HCT116 (cell line): ENCODE measurements around the gene BAZ1B. TPM values are rescaled to one million over a fixed set of nuclear protein-coding genes. Genes with fewer than 3 reads are reported as not detected.

Source experiments
- ATAC-seq: fragments of 200-7000 bp; cut with Tn5 transposase; 2 replicates; pipeline ENCODE4 v1.9.1; 2020; ENCODE audit warnings: mild to moderate bottlenecking, moderate library complexity
- BruUV-seq: library from RNA; stranded (reverse); fragments of 400-500 nt; replicated peaks from 2 replicates; lab custom pipeline; 2021; lab: Mats Ljungman, UMichigan
- CTCF ChIA-PET: fragments of 300-600 bp; sonication (Branson Sonifier 250); formaldehyde crosslinking; loops from one replicate; lab custom pipeline; 2021; ENCODE audit warnings: antibody characterized with exemption; lab: Charles Lee
- POLR2A ChIA-PET: fragments of 300-600, 350-600 bp; sonication (Branson Sonifier 250); formaldehyde crosslinking; loops from one replicate; lab custom pipeline; 2021; ENCODE audit warnings: antibody characterized with exemption; lab: Charles Lee
- RAD21 ChIA-PET, 2 experiments: fragments of 300-600 bp; sonication (Branson Sonifier 250); formaldehyde crosslinking; loops; one replicate each; lab custom pipeline; 2023; ENCODE audit warnings: low total read pairs in 2 of 2; ENCODE audit not compliant: uncharacterized antibody in 2 of 2, unreplicated experiment in 2 of 2, low non-redundant PET in 1 of 2; lab: Charles Lee
- DNase-seq: peaks from one replicate; pipeline ENCODE4 v3.0.0-alpha.2; 2010; ENCODE audit warnings: low read depth, low spot score
- H2AFZ ChIP-seq: fragments of 200-600 bp; shearing (Covaris generic), sonication (generic); 2 replicates; pipeline ENCODE4 v1.6.1; 2017; ENCODE audit warnings: low read depth, mixed run types, mixed read lengths, antibody characterized with exemption, low read length; ENCODE audit not compliant: poor library complexity, severe bottlenecking
- H3K27ac ChIP-seq: 2 replicates; pipeline ENCODE4 v1.5.1; 2012; ENCODE audit warnings: low read depth, low read length
- H3K27me3 ChIP-seq: fragments of 200-600 bp; sonication (generic); 2 replicates; pipeline ENCODE4 v1.6.1; 2016; ENCODE audit warnings: mixed run types, low read length, mixed read lengths; ENCODE audit not compliant: insufficient read depth
- H3K36me3 ChIP-seq, 2 experiments: fragments of 200-500 bp in 1 of 2; fragments of 200-600 bp in 1 of 2; sonication (Bioruptor generic) in 1 of 2; sonication (generic) in 1 of 2; 2 replicates each; pipeline versions ENCODE4 v1.5.1 to v1.6.1; 2014 to 2016; ENCODE audit warnings: low read length in 2 of 2, inconsistent platforms in 1 of 2, mixed read lengths in 1 of 2, mixed run types in 1 of 2; ENCODE audit not compliant: insufficient read depth in 2 of 2, control insufficient read depth in 1 of 2
- H3K4me1 ChIP-seq, 2 experiments: fragments of 200-600 bp in 1 of 2; sonication (generic) in 1 of 2; 2 replicates each; pipeline versions ENCODE4 v1.5.1 to v1.6.1; 2012 to 2017; ENCODE audit warnings: low read length in 2 of 2, inconsistent platforms in 1 of 2, mild to moderate bottlenecking in 1 of 2, mixed read lengths in 1 of 2, mixed run types in 1 of 2, moderate library complexity in 1 of 2; ENCODE audit not compliant: insufficient read depth in 2 of 2, control insufficient read depth in 1 of 2
- H3K4me2 ChIP-seq: fragments of 200-600 bp; sonication (generic); 2 replicates; pipeline ENCODE4 v1.6.1; 2017; ENCODE audit warnings: mixed run types, low read length, mixed read lengths
- H3K4me3 ChIP-seq, 2 experiments: fragments of 200-600 bp in 1 of 2; sonication (generic) in 1 of 2; replicated peaks in 1 of 2; 2 replicates each; pipeline ENCODE4 v1.5.1; 2011 to 2016; ENCODE audit warnings: low read length in 2 of 2, control low read depth in 1 of 2, low read depth in 1 of 2, mild to moderate bottlenecking in 1 of 2, mixed read lengths in 1 of 2, mixed run types in 1 of 2
- H3K79me2 ChIP-seq: fragments of 200-600 bp; sonication (generic); 2 replicates; pipeline ENCODE4 v1.6.1; 2017; ENCODE audit warnings: mild to moderate bottlenecking, mixed run types, low read length, moderate library complexity, mixed read lengths; ENCODE audit not compliant: insufficient read depth
- H3K9ac ChIP-seq: fragments of 200-600 bp; sonication (generic); 2 replicates; pipeline ENCODE4 v1.6.1; 2016; ENCODE audit warnings: low read length, mixed read lengths
- H3K9me2 ChIP-seq: fragments of 200-600 bp; sonication (generic), shearing (Covaris generic); 2 replicates; pipeline ENCODE4 v1.6.1; 2017; ENCODE audit warnings: mixed run types, mild to moderate bottlenecking, moderate library complexity; ENCODE audit not compliant: insufficient read depth
- H3K9me3 ChIP-seq, 2 experiments: fragments of 200-500 bp in 1 of 2; fragments of 200-600 bp in 1 of 2; sonication (Bioruptor generic) in 1 of 2; sonication (generic) in 1 of 2; 2 replicates each; pipeline ENCODE4 v1.6.1; 2014 to 2017; ENCODE audit warnings: low read length in 2 of 2, mixed read lengths in 2 of 2, inconsistent platforms in 1 of 2, low read depth in 1 of 2, mild to moderate bottlenecking in 1 of 2, mixed run types in 1 of 2, moderate library complexity in 1 of 2; ENCODE audit not compliant: control insufficient read depth in 1 of 2, insufficient read depth in 1 of 2
- H4K20me1 ChIP-seq: fragments of 200-600 bp; sonication (generic), shearing (Covaris generic); 2 replicates; pipeline ENCODE4 v1.6.1; 2017; ENCODE audit warnings: mixed run types, mild to moderate bottlenecking, moderate library complexity; ENCODE audit not compliant: insufficient read depth
- ATF3 ChIP-seq: IDR thresholded peaks from 2 replicates; pipeline ENCODE4 v1.6.1; 2012
- CBX3 ChIP-seq: IDR thresholded peaks from 2 replicates; pipeline ENCODE4 v1.6.1; 2012; ENCODE audit warnings: low read depth
- CEBPB ChIP-seq: IDR thresholded peaks from 2 replicates; pipeline ENCODE4 v1.6.1; 2012; ENCODE audit warnings: low read depth
- CTCF ChIP-seq, 3 experiments: fragments of 200-600 bp in 1 of 3; sonication (generic) in 1 of 3; IDR thresholded peaks in 2 of 3; conservative IDR thresholded peaks in 1 of 3; 2 replicates each; pipeline ENCODE4 v1.5.1; 2012 to 2017; ENCODE audit warnings: low read depth in 2 of 3, low read length in 2 of 3, antibody characterized with exemption in 1 of 3, borderline replicate concordance in 1 of 3, control low read depth in 1 of 3, mild to moderate bottlenecking in 1 of 3, mixed read lengths in 1 of 3, mixed run types in 1 of 3, moderate library complexity in 1 of 3; ENCODE audit not compliant: insufficient read depth in 1 of 3
- EGR1 ChIP-seq: IDR thresholded peaks from 2 replicates; pipeline ENCODE4 v1.6.1; 2012; ENCODE audit warnings: low read depth
- ELF1 ChIP-seq: IDR thresholded peaks from 2 replicates; pipeline ENCODE4 v1.6.1; 2012; ENCODE audit warnings: low read depth, borderline replicate concordance
- EZH2 ChIP-seq: fragments of 200-600 bp; sonication (generic); IDR thresholded peaks from 2 replicates; pipeline ENCODE4 v1.6.1; 2017; ENCODE audit warnings: antibody characterized with exemption, mixed run types
- EZH2phosphoT487 ChIP-seq: fragments of 200-600 bp; IDR thresholded peaks from 2 replicates; pipeline ENCODE4 v1.6.1; 2018; ENCODE audit warnings: antibody characterized with exemption, borderline replicate concordance
- FOSL1 ChIP-seq: IDR thresholded peaks from 2 replicates; pipeline ENCODE4 v1.6.1; 2012; ENCODE audit warnings: low read depth
- JUND ChIP-seq: IDR thresholded peaks from 2 replicates; pipeline ENCODE4 v1.6.1; 2012
- POLR2A ChIP-seq: IDR thresholded peaks from 2 replicates; pipeline ENCODE4 v1.7.0; 2011; ENCODE audit warnings: borderline replicate concordance; ENCODE audit not compliant: insufficient read depth, insufficient read length; ENCODE audit errors: extremely low read depth
- POLR2AphosphoS5 ChIP-seq: IDR thresholded peaks from 2 replicates; pipeline ENCODE4 v1.6.1; 2011; ENCODE audit warnings: mild to moderate bottlenecking, low read depth, low read length, moderate library complexity
- RAD21 ChIP-seq: IDR thresholded peaks from 2 replicates; pipeline ENCODE4 v1.6.1; 2012; ENCODE audit warnings: low read depth, mild to moderate bottlenecking
- REST ChIP-seq: IDR thresholded peaks from 2 replicates; pipeline ENCODE4 v1.6.1; 2012; ENCODE audit warnings: low read depth
- SP1 ChIP-seq: IDR thresholded peaks from 2 replicates; pipeline ENCODE4 v1.6.1; 2012; ENCODE audit warnings: low read depth
- SRF ChIP-seq: IDR thresholded peaks from 2 replicates; pipeline ENCODE4 v1.6.1; 2012; ENCODE audit warnings: low read depth
- YY1 ChIP-seq: IDR thresholded peaks from 2 replicates; pipeline ENCODE4 v1.6.1; 2011; ENCODE audit warnings: low read length, low read depth, moderate library complexity, mild to moderate bottlenecking; ENCODE audit not compliant: insufficient replicate concordance; ENCODE audit errors: extremely low read depth
- ZBTB33 ChIP-seq: IDR thresholded peaks from 2 replicates; pipeline ENCODE4 v1.6.1; 2011; ENCODE audit warnings: mild to moderate bottlenecking, low read length, moderate library complexity; ENCODE audit not compliant: insufficient replicate concordance; ENCODE audit errors: extremely low read depth
- ZFX ChIP-seq: fragments of 450-650 bp; IDR thresholded peaks from 2 replicates; pipeline ENCODE4 v1.6.1; 2017
- ZNF274 ChIP-seq: fragments of 200-500 bp; sonication (Bioruptor generic); IDR thresholded peaks from 2 replicates; pipeline ENCODE4 v1.6.1; 2014; ENCODE audit warnings: mild to moderate bottlenecking, low read depth, low read length, inconsistent platforms
- intact Hi-C: fragments of 100-400 bp; cut with micrococcal nuclease; formaldehyde crosslinking; loops from 2 replicates; pipeline ENCODE4 v1.10.0; 2022
- total RNA-seq: library from RNA; stranded (reverse); gene quantifications from one replicate; pipeline ENCODE4 v1.2.1, GENCODE V29; 2021; ENCODE audit not compliant: unreplicated experiment

The BAZ1B gene
- total RNA-seq, 1 experiment from 2014 or later: 81.1 TPM

GRCh38 chr7:73507556-73507955, 14.5 kb downstream of the BAZ1B start:
- no peak overlapping the region for H3K9ac ChIP-seq
- H3K27me3 ChIP-seq: no peaks in the 10 kb centered on the region
- no peaks in the 10 kb centered on the region for H3K9me3 ChIP-seq
- no peaks in the 10 kb centered on the region for H3K4me1 ChIP-seq
- H3K4me2 ChIP-seq: no peak overlapping the region
- H2AFZ ChIP-seq: no peak overlapping the region
- intact Hi-C loops: no loop called here
- DNase-seq: no peak
- H3K36me3 ChIP-seq: peaks cover 48 to 60% of the 10 kb centered on the region in 2 experiments
- BruUV-seq: no TSS peak
- H3K9me2 ChIP-seq: no peaks in the 10 kb centered on the region
- POLR2A ChIA-PET: interaction anchor here (1.1 kb wide), 1 partner anchor 15 kb away, joined by 3 read pairs; the partner anchor contains the start of gene BAZ1B
- CTCF ChIA-PET: no interaction called here
- TF ChIP-seq CBX3 (no peak), POLR2A (no peak), RAD21 (no peak), ELF1 (no peak), ATF3 (no peak), REST (no peak), EZH2 (no peak), CEBPB (no peak), POLR2AphosphoS5 (no peak), JUND (no peak), EZH2phosphoT487 (no peak), ZFX (no peak), FOSL1 (no peak), SRF (no peak), EGR1 (no peak), YY1 (no peak), ZNF274 (no peak), SP1 (no peak), ZBTB33 (no peak), CTCF (IDR thresholded peaks at IDR 0.05 in 2 of 3, conservative IDR thresholded peaks at IDR 0.05 in 1 of 3; ENCODE audit: borderline replicate concordance in 1 of 3, insufficient read depth in 1 of 3, low read depth in 2 of 3, low read length in 2 of 3) (no peak)
- H3K4me3 ChIP-seq: no peak overlapping the region
- H3K27ac ChIP-seq: no peak overlapping the region
- RAD21 ChIA-PET: no interaction called here
- H4K20me1 ChIP-seq: peaks cover 5% of the 10 kb centered on the region; the same call in 1 of the 2 replicates
- peaks cover 89% of the 10 kb centered on the region for H3K79me2 ChIP-seq
- no peak for ATAC-seq
